Activated CD4-positive, CD25-positive, alpha-beta regulatory T cell treated with anti-CD3 and anti-CD28 coated beads, Interleukin-2, amount 50 U/mL, for 24 hours (primary cell): Measurements from ENCODE around the gene IGSF3.
A peak's percentile ranks its signal among the peaks of the same experiment; 100 is the strongest.

ENCODE experiments used
- ATAC-seq, 2 donors: fragments of 150-1000 bp; cut with Tn5 transposase; one replicate each; pipeline ENCODE4 v1.10.0; 2021; ENCODE audit warnings: mild to moderate bottlenecking in 1 of 2, moderate library complexity in 1 of 2

The IGSF3 gene

DNA sequence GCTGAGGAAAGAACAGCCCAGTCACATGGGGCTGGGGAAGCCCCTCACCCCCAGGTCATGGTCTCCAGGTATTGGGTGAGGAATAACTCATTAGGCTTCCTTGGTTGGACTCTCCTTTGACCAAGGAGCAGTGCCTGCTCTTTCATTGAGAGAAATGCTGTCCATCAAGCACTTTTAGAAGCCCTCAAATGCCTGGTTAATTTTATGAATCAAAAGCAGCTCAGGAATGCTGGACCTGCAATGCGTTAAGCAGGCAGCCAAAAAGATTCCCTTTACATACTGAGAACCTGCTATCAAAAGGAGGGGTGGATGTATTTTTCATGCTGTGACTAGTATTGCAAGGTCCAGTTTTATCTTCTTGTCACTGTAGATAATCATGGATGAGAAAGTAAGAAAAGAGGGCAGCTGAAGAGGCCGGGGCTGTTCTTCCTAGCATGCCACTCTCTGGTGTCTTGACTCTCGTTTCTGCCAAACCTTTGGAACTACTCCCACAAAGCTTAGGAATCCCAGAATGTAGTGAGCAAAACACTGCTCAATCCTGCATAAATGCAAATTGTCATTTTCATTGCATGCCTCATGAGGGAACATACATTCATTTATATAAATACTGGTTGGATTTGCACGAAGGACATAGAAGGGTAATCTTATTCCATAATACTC is 94.6 kb downstream of the IGSF3 start:
- no peak for ATAC-seq

DNA sequence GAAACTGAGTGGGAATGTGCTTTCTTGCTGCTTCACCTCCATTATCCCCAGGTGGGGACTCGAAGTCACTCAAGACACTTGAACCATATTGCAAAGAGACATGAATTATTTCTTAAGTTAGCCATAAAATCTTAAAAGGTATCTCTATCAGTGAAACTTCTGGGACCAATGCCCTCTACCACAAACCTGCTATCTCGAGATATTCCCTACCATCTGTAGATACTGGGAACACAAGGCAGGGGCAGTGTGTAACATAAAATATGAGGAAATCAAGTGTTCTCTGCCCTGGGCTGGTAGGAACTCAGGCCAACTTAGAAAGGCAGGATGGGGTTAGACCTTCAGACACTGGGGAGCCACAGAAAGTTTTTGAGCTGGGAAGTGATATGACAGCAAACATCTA is 95.4 kb downstream of the IGSF3 start:
- ATAC-seq: no peak

DNA sequence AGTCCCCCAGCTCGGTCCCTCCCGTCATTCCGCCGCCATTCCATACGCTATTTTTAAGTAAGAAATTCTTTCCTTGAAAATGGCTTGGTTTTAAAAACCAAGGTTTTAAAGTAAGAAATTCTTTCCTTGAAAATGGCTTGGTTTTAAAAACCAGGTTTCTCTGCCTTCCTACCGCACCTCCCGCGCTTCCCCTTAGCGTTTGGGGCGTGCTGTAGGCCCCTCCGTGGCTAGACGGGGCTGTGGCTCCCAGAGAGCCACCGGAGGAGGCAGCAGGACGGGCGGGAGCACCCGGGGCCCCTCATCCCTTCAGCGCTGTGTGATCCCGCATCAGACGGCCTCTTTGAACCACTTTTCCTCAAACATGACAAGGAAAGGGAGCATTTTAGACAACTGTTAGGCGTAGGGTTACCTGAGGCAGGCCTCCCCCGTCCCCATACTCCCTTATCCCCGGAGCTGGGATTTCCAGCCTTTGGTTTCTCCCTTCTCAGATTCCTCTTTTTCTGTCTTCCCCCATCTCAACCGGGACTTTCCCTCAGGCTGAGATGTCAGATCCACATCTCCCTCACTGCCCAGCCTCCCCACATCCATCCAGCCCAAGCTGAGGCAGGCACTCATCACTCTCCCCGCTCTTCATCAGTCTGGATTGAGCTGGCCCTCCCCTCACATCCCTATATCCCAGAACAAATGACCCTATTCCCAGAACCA is 96.2 kb downstream of the IGSF3 start:
- ATAC-seq: no peak

DNA sequence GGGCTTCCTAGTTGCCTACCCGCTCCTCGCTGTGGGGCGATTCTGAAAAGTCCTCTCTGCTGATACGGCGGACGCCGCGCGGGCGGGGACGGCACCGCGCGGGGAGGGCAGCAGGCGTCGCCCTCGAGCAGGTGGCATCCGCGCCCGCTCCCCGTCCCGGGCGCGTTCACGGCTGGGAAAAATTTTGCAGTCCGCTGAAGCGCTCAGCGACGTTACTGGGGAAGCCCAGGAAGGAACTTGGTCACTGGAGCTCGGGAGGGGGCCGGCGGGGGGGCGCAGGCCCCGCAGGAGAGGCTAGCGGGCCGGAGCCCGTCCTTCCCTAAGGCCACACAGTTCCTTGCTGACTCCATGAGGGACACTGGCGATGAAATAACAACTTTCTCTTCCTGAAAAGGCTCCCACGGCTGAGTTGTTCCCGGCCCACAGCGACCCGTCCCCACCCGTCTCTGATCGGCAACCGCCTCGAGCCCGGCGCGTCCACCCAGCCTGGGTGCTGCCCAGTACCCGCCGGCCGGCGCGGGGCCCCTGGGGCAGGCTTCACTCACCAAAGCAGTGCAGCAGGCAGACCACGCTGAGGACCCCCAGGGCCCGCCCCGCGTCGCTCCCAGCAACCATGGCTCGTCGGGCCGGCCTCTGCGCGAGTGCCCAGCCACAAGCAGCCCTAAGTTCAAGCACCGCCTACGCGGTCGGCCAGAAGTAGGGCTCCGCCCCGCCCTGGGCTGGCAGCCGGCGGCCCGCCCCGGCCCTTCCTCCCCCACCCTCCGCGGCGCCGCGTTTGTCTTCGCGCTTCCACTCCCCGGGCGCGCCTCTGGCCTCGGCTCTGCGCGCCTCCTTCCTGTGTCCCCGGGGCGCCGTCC is 96.9 kb downstream of the IGSF3 start, which contains the start of gene CD58:
TSS of gene CD58 (minus strand) at position 669 of the 857 bp plus-strand sequence. CDS start at position 615, 54 bp downstream.
- ATAC-seq: peak; percentile 78 to 80

DNA sequence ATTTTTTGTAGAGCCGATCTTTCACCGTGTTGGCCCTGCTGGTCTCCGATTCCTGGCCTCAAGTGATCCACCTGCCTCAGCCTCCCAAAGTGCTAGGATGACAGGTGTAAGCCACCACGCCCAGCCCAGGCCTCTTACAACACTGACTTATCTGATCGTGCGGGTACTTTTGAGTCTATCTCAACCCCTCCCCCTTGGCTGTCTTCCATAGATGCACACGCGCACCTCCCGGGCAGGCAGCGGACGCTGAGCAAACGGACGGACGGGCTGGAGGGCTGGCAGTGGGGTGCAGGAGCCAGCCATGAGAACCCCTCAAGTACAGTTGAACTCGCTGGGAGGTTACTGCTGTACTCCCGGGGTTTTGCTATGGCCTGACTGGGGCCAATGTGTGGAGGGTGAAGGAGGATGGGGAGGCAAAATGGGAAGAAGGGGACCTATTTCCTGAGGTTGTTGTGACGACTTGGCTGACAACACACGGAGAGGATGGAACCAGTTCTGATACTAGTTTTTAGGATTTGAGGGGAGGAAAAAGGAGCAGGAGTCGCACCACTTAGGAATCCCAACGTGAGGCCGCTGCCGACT is 97.7 kb downstream of the IGSF3 start:
- peak; percentile 22 for ATAC-seq

DNA sequence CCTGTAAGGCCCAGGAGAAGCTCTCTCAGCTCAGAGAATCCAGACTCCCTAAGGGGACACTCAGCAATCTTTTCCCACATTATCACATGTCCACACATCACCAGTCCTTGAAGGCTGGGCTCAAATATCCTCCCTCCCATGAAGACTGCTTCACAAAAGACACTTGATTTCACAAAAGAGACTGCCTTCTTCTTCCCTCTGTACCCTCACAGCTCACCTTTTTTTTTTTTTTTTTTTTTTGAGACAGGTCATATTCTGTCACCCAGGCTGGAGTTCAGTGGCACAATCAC is 98.2 kb downstream of the IGSF3 start:
- no peak for ATAC-seq

DNA sequence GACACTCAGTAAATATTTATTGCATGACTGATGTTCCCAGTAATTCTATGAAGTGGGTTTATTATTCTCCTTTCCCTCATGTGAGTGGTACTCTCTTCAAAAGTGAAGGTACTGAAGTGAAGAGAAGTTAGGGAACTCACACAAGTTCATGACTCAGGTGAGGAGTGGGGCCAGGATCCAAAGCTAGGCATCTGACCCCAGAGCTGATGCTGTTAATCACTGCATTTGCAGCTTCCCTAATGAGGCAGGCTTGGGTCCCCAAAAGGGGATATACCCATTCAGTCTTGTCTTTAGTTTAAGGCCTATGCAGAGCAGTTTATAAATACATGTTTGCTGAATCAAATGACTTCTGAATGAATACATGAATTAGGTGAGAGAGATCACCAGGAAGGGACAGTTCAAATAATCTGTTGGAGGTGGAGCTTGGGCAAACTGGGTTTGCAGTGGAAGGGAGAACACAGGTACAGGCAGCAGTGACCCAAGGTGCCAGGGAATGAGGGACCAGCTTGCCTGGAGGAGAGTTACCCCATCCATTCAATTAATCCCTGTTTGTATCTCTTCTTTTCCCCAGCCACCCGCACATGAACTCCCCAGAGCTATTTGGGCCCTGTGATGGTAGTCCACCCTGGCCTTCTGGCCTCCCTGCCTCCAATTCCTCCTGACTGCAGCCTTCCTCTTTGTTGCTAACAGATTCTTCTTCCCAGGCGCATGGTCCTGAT is 98.7 kb downstream of the IGSF3 start:
- no peak for ATAC-seq

DNA sequence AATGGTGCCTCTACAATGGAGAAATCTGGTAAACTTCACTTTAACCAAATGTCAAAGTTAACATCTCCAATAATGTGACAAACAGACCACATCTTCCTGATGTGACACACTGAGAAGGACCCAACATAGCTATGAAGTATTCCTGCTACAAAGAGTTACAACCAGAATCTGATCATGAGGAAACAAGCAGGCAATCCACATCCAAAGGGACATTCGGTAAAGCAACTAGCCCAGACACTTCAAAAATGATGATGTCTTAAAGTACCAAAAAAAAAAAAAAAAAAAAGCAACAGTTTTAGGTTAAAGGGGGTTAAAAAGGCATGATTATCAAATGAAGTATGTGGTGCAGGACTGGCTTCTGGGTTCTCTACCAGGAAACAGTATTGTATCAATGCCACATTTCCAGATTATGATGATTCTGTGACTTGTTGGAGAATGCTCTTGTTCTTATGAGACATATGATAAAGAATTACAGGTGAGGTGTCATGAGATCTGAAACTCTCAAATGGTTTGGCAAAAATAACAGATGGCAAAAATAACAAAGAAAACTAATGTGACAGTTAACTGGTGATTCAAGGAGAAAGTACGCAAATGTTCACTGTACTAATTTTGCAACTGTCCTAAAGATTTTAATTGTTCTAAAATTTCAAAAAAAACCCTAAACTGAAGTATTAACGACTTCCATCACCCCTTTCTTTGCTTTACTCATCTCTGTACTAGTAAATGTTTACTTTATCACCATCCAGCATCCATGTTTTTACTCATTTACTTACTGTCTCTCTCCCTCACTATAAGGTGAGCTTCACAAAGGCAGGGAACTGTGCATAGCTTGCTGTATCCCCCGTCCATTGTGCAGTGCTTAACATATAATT is 99.5 kb downstream of the IGSF3 start:
- ATAC-seq: no peak

DNA sequence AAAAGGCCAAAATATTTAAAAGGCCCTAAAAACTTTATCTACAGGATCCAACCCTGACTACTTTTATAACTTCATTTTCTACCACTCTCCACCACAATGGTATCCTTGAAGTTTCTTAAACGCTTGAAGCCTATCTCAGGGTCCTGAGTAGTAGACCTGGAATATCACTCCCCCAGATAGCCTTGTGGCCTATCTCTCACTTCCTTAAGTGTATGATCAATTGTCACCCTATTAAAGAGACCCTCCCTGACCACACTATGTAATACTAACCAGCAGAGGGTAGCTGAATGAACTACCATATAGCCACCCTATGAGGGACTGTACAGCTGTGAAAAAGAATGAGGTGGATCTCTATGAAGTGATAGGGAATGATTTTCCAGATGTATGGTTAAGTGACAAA is 102.3 kb downstream of the IGSF3 start:
- ATAC-seq: no peak

DNA sequence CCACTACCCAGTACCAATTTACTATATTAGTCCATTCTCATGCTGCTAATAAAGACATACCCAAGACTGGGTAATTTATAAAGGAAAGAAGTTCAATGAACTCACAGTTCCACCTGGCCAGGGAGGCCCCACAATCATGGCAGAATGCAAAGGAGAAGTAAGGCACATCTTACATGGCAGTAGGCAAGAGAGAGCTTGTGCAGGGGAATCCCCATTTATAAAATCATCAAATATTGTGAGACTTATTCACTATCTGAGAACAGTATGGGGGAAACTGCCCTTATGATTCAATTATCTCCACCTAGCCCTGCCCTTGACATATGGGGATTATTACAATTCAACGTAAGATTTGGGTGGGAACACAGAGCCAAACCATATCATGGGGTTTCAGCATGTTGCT is 103.1 kb downstream of the IGSF3 start:
- ATAC-seq: peak; percentile 37 to 49

DNA sequence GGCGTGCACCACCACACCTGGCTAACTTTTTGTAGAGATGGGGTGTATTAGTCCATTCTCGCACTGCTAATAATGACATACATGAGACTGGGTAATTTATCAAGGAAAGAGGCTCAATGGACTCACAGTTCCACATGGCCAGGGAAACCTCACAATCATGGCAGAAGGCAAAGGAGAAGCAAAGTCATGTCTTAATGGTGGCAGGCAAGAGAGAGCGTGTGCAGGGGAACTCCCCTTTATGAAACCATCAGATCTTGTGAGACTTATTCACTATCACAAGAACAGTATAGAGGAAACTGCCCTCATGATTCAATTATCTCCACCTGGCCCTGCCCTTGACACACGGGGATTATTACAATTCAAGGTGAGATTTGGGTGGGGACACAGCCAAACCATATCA is 105.1 kb downstream of the IGSF3 start:
- peak in 1 of 2 donors; percentile 12 for ATAC-seq

DNA sequence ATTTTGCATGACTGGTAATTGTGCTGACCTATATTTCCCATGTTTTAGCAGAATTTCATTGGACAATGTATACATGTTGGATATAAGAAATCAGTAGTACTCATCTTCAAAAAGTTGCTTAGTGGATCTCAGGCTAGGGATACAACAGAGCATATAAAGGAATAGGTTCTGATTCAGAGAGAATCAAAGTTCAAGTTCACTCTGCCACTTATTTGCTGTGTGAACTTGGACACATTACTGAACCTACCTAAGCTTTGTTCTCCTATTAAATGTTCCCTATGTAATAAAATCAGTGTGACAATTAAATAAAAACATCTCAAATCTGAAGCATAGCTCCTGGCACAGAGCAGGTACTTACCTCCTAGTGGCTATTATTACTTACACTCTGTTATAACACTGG is 106.0 kb downstream of the IGSF3 start:
- no peak for ATAC-seq

DNA sequence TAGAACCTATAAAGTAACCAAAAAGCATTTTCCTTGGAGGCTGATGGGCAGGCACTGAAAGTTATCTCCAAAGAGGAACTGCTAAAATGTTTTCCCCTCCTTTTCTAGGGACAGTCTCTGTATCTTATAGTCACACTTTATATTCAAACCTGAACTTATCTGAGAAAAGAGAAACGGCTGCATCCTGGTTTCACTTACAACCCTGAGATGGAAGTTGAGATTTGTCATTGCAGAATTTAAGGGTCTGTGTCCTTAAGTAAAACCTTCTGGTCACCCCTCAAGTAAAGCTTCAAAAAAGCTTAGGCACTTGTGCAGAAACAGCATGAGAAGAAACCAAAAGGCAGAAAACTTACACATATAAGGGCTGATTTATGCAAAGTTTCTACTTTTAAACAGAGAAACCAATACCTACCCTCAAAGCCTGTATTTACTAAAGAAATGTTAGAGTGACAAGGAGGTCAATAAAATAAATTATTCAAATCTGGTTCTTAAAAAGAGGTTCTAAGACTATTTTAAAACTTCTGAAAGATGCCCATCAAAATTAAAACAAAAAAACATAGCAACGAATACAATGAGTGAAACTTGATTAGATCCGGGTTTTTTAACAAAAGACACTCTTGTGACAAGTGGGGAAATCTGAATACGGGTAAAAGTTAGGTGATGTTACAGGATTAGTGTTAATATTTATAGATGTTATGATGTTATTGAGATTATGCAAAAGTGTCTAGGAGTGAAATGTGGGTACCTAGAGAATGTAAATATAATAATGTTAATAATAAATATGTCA is 106.6 kb downstream of the IGSF3 start:
- ATAC-seq: no peak

DNA sequence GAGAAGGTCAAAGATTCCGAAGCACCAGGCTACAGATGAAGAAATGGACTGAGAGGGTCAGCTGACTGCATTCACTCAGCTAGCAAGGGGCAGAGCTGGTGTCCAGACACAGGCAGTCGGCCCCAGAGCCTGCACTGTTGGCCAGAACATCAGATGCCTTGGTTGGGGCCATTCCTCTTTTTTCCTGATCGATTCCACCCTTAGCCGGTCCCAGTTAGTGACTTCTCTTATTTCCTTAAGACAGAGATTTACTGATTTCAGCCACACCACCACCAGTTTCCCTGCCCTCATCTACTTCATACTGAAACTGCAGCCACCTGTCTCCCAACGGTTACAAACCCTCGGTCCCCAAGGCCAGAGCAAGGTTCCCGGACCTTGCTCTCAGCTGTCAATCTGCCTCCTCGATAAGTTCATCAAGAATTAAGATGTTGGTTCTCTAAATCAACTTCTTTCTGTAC is 108.2 kb downstream of the IGSF3 start:
- ATAC-seq: no peak

DNA sequence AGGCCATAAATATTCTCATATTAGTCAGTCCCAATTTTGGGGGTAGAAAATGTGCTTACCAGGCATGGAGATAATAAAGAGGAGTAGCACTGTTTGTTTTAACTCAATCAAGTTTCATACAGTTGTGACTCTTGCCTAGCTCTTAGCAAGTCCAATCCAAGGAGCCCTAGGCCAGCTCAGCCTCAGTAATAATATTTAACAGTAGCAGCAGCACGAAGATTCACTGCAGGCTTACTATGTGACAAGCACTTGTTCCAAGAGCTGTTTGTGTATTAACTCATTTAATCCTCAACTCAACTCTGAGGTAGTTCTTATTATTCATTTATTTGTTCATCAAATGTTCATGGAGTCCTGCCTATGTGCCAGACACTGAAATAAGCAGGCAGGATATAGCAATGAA is 109.0 kb downstream of the IGSF3 start:
- ATAC-seq: no peak

DNA sequence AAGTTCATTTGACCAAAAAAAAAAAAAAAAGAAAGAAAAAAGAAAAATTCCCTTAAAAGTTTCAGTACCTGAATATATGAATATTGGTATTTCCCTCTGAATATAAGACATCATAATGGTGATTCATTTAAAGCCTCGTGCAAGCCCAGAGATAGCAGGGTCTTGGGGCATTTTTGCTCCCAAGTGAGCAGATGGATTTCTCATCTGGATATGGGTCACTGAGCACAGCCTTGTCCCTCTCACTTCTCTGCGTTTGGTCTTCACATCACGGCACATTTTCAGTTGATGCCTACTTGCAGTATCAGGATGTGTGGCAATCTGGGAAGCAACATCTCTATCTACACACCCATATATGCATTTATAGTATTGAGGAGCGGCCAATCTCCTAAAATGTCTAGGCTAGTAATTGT is 109.4 kb downstream of the IGSF3 start:
- peak; percentile 6 to 19 for ATAC-seq

DNA sequence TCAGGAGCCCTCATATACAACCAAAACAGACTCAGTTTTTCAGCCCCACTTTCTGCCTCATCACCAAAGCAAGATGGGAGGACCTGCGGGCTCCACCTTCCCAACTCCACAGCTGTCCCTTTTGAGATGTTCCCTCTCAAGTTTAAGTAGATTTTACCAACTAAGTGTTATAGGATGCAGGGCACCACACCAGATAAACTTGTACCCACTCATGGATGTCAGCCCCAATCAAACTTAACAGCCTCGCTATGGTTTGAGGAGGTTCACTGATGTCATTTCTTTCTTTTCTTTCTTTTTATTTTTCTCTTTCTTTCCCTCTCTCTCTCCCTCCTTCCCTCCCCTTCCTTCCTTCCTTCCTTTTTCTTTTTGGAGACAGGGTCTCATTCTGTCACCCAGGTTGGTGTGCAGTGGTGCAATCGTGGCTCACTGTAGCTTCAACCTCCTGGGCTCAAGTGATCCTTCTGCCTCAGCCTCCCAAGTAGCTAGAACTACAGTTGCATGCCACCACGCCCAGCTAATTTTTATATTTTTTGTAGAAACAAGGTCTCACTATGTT is 110.1 kb downstream of the IGSF3 start:
- no peak for ATAC-seq

DNA sequence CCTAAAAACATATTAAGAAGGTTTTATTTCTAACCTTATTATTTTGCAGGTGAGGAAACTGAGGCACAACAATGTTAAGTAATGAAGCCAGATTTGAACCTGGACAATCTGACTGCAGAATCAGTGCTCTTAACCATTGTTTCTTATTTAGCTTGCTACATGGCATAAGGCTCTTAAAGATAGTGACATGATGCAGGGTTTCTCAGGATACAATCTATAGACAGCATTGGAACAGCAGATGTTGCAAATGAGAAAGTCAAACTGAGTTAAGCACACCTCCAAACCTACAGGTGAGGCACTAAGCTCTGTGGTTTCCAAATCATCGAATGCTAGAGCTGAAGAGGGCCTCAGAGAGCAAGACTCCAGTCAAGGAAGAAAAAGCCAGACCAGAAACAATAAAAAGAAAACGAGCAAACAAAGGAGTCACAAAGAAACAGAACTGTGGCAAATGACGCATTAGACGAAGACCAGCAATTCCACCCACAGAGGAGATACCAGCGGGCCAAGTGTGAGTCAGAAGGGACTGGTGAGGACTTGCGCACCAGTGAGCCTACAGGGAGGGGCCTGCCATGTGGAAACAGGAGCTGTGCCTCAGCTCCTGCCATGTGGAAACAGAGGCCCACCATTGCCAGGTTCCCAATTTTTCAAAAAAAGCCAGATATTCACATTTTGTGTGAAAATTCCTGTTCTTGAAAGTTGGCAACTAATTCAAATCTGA is 111.1 kb downstream of the IGSF3 start:
- peak; percentile 95 for ATAC-seq

DNA sequence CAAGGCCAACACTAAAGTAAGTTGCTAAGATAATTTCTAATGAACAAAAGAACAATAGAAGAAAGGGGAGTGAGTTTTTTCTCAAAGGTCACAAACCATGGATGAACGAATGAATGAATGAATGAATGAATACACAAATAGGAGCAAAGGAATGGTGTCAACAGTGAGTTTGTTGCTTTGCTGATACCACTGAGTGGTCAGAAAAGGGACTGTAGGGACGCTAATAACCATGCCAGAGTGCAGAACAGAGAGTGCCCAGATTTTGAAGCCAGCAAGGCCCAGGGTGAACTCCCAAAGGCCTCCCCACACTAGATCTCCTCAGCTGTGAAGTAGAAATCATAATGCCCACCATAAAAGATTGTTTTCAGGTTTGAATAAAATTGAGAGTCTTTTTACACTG is 112.6 kb downstream of the IGSF3 start:
- ATAC-seq: no peak
